NCI-H2171 (cell line): ENCODE data around the gene CPNE5.

ENCODE experiments used
- DNase-seq: peaks from one replicate; lab custom pipeline; 2025; lab: John Stamatoyannopoulos, UW

CPNE5 gene

DNA sequence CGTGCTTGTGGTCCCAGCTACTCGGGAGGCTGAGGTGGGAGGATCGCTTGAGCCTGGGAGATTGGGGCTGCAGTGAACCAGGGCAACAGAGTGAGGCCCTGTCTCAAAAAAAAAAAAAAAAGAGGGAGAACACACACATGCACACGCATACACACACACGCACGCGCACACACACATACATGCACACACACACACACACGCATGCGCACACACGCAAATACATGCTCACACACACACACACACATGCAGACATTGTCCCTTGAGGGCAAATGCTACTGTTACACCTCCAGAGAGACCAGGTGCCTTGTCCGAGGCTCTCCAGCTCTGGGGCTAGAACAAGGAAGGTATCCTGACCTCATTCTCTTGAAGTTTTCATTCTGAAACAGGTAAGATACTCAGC is 77.1 kb downstream of the CPNE5 start:
- no peak for DNase-seq

GRCh38 chr6:36760685-36761435 is 78.4 kb downstream of the CPNE5 start:
- DNase-seq: no peak

DNA sequence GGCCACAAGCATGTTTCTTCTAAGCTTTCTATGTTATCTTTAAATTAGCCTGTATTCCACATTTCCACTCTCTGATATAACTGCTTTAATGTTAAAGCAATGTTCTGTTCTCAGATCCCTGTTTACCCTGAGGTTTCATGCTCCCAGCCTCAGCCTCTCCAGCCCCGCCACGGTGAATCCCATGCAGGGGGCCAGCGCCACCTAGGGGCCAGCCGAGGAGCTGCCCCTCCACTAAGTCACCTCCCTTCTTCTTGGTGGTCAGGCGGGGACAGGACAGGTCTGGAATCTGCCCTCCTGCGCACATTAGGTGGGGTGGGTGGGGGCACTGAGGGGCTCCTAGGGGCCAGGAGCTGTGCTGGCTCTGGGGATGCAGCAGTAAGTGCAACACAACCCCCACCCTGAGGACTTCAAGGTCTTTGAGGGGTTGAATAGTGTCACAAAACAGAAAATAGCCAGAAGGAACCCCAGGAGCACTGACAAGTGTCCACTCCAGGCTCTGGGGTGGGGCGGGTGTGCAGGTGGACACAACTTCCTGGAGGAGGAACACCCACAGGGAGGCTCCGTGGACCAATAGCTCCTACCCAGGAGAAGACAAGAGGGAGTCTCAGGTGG is 80.0 kb downstream of the CPNE5 start:
- peak; percentile 49 for DNase-seq

DNA sequence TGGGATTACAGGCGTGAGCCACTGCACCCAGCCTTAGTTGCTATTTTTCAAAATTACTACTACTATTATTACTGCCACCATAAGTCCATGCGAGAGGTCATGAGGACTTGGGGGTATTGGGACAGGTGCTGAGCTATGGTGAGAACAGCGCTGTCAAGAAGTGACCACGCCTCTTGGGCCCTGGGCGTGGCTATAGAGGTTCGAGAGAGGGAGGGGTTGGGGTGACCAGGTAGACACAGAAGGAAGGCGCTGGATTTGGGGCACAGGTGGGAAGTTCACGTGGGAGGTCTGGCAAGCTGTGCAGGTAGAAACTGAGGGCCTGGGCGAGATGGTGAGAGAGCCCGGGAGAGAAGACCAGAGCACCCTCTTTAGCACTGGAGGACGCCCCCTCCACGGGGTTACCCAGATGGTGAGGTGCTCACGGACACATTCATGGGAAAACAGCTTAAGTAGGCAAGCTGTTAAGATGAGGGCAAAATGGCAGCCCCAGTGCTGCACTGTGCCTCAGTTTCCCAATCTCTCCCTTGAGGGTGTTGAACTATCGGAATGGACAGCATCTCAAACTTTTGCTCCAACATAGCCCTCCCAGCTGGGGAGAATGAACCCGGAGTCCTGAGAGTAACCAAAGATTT is 80.6 kb downstream of the CPNE5 start:
- DNase-seq: no peak

GRCh38 chr6:36757943-36758508 is 81.2 kb downstream of the CPNE5 start:
- DNase-seq: no peak

DNA sequence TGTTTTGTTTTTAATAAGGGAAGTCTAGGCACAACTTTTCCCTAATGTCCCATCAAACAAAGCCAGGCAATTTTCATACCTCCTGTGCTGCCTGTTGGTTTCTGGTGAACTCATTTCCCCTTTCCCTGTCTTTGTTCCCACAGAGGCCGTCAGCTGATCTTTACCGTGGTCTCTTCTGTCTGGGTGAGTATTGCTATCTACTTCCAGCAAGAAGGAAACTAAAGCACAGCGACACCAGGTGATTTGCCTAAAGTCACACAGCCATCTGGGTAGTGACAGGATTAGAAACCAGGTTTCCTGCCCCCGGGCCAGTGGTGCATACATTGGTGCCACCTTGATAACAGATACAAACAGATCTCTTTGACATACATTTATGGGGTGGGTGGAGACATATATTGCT is 82.0 kb downstream of the CPNE5 start:
- no peak for DNase-seq

DNA sequence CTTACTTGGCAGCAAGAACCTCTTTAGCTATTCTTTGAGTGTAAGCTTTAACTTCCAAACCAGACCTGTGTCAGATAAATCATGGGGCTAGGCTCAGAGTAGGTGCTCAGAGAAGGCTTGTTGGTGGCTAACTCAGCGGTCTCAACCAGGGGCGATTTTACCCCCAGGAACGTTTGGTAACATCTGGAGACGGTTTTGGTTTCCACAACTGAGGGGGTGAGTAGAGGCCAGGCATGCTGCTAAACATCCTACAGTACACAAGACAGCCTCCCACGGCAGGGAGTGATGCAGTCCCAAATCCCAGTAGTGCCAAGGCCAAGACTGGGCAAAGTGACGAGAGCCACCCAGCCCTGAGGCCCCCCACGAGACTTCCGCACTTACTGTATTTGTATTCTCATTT is 82.5 kb downstream of the CPNE5 start:
- DNase-seq: no peak

DNA sequence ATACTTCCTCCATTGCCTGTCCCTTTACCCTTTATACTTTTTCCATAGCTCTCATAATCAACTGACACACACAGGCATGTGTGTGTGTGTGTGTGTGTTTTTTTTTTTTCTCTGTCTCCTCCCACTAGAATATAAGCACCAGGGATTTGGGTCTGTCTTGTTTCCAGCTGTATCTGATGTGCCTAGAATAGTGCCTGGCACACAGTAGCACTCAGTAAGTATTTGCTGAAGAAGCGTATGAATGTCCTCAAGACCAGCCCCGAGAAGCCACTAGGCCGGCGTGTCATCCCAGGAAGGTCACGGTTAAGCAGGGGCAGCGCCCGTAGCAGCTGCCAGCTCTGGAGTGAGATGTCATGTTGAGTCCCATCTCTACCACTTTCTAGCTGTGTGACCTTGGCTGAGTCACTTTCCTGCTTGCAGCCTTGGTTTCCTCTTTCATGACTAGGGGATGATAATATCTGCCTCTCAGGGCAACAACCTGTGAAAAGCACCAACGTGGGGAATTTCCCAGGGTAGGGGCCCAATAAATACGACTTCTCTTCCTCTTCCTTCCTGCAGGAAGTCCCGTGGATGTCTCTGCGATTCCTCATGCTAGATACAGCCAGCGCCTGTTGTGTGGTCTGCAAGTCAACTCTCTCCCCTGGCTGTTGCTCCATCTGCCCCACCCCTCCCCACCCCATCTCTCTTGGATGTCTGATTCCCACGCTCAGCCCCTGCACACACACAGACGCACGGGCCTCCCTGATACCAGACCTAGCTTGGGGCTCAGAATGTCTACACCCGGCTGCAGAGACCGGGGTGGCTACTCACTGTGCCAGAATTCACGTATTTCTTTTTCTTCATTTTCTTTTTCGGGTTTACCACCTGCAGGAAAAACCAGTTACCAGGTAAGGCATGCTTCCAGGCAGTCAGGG is 83.6 kb downstream of the CPNE5 start:
- DNase-seq: no peak

DNA sequence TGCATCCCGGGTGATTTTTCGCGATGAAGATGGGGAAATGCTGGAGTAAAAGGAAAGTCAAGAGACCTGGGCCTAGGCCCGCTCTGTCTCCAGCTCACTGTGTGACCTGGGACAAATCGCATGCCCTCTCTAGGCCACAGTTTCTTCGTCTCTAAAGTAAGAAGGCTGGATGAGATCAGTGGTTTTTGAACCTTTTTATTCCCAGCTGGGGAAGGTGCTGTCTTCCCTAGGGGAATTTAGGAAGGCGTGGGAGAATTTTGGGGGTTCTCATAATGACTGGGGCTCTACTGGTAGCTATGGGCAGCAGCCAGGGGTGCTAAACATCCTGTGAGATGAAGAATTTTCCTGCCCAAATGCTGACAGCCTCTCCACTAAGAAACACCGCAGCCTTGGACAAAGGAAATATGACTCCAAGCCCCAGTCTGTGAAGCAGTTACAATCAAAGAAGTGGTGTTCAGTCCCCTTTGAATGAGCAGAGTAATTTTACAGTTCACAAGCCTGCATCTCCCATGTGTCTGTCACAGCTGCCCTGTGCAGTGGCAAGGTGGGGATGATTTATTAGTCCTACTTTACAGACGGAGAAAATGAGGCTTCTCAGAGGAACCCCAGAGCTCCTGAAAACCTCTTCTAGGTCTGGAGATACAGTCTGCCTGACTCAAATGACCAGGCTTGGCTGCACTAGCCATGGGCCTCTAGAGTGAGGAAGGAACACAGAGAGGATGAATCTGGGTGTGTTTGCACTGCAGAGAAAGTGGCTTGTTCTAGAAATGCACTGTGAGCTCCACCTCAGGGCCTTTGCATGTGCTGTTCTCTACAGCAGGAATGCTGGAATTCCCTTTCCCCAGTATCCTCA is 84.4 kb downstream of the CPNE5 start:
- no peak for DNase-seq

GRCh38 chr6:36753671-36754405 is 85.4 kb downstream of the CPNE5 start:
- DNase-seq: no peak

DNA sequence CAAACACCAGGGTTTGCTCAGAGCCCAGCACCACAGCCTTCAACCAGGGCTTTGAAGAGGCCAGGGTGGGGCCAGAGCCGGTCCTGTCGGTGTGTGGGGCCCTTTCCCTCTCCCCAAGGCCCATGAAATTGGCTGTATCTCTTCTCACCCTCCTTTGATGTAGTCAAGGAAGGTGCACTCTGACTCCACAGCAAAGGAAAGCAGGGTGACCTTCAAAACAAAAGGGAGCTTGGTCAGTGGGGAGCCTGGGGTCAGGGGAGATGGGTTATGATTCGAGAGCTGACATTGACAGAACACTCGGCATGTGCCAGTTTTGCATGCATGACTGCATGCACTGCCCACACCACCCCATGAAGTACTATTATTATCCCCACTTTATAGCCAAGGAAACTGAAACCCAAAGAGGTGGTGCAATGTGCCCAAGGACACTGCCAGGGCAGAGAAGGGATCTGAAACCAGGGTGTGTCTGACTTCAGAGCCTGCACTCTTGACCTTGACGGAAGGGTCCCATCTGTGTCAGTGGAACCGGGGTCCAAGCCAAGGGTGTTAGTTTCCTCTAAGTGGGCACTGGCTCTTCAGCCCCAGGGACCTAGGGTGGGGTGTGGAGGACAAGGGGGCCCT is 86.2 kb downstream of the CPNE5 start:
- no peak for DNase-seq

GRCh38 chr6:36752187-36752885 is 86.9 kb downstream of the CPNE5 start:
- DNase-seq: no peak

DNA sequence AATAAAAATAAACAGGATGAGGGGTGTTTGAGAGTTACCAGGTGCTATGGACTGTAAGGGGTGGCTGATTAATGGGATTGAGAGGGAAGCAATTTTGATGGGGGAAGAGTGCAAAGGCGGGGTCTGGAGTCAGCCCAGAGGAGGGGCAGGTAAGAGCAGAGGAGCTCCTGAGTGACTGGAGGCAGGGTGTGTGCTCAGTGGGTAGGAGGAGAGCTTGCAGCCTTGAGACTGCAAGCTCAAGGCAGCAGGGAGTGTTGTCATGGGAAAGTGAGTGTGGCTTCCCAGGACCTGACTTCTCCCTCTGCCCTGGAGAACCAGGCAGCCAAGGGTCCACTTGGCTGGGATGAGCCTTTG is 87.4 kb downstream of the CPNE5 start:
- DNase-seq: no peak

GRCh38 chr6:36751091-36751490 is 88.2 kb downstream of the CPNE5 start:
- DNase-seq: no peak

DNA sequence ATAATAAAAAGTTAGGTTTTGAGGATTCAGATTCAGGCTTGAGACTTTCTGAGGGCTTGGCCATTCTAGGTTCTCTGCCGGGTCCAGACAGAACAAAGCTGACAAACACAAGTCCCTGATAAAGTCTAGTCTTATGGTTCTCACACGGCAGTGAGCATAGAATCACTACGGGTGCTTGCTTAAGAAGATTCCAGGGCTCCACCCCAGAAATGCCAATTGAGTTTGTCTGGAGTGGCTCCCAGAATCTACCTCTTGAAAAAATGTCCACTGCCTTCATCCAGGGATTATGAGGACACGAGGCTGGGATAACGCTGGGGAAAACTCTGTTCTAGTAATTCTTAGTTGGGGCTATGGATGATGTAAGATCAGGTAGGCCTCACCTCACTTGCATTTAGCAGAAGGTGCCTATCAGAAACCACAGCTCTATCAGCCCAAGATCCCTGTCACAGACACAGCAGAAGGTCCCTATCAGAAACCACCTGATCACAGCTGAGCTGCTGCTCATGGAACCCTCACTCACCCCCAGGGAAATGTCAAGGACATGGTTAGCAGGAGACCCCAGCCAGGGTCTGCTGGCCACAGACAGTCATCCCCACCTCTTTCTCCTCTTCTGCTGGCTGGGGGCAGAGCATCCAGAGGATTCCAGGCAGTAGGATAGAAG is 89.3 kb downstream of the CPNE5 start:
- no peak for DNase-seq

- no peak for DNase-seq
These were observed 93.0 kb downstream of the CPNE5 start for GRCh38 chr6:36746251-36746650.

GRCh38 chr6:36745836-36746235 is 93.4 kb downstream of the CPNE5 start:
- no peak for DNase-seq

GRCh38 chr6:36745283-36745682 is 94.0 kb downstream of the CPNE5 start:
- DNase-seq: no peak

DNA sequence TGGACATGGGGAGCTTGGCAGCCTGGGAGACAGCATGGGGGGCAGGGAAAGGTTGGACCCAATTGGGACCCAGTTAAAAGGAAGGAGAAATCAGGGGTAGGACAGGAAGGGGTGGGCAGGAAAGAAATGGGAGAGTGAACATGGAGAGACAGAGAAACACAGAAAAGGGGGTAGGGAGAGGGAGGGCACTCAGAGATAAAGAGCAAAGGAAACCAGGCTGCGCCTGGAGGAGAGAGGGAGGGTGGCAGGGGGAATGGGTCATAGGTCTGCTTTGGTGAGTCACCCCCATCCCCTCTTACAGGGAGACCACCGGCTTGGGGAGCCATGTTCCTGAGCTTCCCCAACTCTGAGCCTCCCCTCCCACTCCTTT is 95.0 kb downstream of the CPNE5 start:
- no peak for DNase-seq
